ENCODE measurements around the gene GPR75. TPM values are rescaled to one million over a fixed set of nuclear protein-coding genes. Genes with fewer than 3 reads are reported as not detected.
"Not testable (repeated sequence)": the region's sequence is repeated elsewhere in the genome, so short reads cannot be mapped to it uniquely, and the experiment has no call there.

GPR75 gene
- total RNA-seq, 1 donor from 2014 or later, result 0.52 TPM

DNA sequence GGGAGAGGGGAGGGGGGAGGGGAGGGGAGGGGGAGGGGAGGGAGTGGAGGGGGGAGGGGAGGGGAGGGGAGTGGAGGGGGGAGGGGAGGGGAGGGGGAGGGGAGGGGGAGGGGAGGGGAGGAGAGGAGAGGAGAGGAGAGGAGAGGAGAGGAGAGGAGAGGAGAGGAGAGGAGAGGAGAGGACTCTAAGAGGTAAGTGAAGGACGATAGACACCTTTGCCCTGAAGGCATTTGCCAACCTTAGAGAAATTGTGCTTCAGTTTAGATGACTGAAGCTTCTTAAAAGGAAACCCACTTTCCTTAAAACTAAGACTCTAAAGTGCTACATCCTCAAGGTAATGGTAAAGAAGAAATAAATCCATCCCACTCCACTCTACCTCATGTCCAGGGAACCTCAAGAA, 19.2 kb downstream of the GPR75 start:
- H3K4me3 ChIP-seq (ENCODE audit: low read depth, low read length), result no peak overlapping the region
- no peak for DNase-seq (ENCODE audit: low read depth)
- TF ChIP-seq, protein P1, sequence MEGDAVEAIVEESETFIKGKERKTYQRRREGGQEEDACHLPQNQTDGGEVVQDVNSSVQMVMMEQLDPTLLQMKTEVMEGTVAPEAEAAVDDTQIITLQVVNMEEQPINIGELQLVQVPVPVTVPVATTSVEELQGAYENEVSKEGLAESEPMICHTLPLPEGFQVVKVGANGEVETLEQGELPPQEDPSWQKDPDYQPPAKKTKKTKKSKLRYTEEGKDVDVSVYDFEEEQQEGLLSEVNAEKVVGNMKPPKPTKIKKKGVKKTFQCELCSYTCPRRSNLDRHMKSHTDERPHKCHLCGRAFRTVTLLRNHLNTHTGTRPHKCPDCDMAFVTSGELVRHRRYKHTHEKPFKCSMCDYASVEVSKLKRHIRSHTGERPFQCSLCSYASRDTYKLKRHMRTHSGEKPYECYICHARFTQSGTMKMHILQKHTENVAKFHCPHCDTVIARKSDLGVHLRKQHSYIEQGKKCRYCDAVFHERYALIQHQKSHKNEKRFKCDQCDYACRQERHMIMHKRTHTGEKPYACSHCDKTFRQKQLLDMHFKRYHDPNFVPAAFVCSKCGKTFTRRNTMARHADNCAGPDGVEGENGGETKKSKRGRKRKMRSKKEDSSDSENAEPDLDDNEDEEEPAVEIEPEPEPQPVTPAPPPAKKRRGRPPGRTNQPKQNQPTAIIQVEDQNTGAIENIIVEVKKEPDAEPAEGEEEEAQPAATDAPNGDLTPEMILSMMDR (conservative IDR thresholded peaks at IDR 0.05; ENCODE audit: low read depth, low read length), result no peak

DNA sequence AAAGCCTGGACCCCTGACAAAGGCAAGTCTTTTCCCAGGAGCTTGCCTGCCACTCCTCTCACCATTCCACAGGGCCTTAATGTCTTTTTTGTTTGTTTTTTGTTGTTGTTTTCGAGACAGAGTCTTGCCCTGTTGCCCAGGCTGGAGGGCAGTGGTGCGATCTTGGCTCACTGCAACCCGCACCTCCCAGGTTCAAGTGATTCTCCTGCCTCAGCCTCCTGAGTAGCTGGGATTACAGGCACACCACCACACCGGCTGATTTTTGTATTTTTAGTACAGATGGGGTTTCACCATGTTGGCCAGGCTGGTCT, 29.8 kb downstream of the GPR75 start:
- H3K4me3 ChIP-seq (ENCODE audit: low read depth, low read length); DNase-seq (ENCODE audit: low read depth): not testable (repeated sequence)

DNA sequence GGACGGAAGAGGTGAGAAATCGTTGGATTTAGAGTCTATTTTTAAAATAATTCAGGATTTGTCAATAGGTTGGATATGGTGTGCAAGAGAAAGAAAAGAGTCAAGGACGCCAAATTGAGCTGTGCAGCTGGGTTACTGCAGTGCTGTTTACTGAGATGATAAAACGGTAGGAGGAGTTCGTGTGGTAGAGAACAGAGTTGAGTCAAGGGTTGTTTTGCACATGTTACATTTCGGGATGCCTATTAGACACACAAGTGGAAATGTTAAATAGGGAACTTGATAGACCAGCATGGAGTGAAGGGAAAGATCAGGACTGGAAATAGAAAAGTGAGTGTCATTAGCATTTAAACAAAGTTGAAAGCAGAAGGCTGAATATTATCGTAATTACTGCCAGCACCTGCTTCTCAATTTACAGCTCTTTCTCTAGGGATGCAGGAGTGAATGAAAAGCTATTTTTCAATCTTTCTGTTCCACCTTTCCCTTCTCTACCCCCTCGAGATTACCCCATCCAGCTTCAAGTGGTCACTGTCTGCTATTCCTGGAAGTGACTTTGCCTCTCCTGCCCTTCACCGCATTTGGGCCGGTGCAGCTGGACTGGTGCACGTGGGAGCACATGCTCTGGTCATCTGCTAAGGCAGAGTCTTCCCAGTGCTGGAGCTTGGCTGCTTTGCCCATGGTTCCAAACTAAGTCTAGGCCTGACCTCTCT, 30.3 kb downstream of the GPR75 start:
- H3K4me3 ChIP-seq (ENCODE audit: low read depth, low read length), result no peak overlapping the region
- no peak for DNase-seq (ENCODE audit: low read depth)
- TF ChIP-seq, protein P1 (conservative IDR thresholded peaks at IDR 0.05; ENCODE audit: low read depth, low read length), result no peak

DNA sequence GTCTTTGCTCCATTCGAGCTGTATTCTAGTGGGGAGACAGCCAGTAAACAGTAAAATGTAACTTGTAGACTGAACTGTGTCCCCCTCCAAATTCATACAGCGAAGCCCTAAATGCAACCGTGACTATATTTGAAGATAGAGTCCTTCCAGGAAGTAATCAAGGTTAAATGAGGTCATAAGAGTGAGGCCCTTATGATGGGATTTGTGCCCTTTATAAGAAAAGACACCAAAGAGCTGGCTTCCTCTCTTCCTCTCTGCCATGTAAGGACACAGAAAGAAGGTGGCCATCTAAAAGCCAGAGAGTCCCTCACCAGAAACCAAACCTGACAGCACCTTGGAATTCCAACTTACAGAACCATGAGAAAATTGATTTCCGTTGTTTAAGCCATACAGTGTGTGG, 31.4 kb downstream of the GPR75 start:
- no peak overlapping the region for H3K4me3 ChIP-seq (ENCODE audit: low read depth, low read length)
- DNase-seq (ENCODE audit: low read depth), result no peak
- TF ChIP-seq, protein P1 (conservative IDR thresholded peaks at IDR 0.05; ENCODE audit: low read depth, low read length), result no peak

DNA sequence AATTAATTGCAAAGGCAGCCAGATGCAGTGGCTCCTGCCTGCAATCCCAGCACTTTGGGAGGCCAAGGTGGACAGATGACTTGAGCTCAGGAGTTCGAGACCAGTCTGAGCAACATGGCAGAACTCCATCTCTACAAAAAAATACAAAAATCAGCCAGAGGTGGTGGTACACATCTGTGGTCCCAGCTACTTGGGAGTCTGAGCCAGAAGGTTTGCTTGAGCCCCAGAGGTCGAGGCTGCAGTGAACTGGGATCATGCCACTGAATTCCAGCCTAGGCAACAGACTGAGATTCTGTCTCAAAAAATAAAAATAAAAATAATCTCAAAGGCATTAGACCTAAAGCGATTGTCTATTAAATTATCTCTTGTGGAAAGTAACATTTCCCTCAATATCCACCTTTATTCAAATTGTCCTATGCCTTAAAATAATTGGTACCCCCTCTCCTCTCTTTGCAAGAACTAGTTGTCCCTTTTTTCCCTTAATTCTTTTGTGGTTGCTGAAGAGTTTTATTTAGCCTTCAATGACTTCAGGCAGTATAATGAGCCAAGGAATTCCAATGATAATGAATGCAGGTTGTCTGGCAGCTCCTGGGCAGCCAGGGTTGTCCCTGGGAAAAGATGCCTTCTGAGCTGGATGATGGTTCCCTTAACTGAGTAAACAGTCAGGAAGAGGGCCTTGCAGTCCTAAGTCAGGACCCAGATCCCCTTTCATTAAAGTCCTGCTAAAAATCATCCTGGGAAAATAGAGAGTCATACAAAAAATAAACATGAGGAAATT, 32.2 kb downstream of the GPR75 start:
- DNase-seq (ENCODE audit: low read depth), result no peak
- H3K4me3 ChIP-seq (ENCODE audit: low read depth, low read length), result no peak overlapping the region
- TF ChIP-seq, protein P1 (conservative IDR thresholded peaks at IDR 0.05; ENCODE audit: low read depth, low read length), result no peak

DNA sequence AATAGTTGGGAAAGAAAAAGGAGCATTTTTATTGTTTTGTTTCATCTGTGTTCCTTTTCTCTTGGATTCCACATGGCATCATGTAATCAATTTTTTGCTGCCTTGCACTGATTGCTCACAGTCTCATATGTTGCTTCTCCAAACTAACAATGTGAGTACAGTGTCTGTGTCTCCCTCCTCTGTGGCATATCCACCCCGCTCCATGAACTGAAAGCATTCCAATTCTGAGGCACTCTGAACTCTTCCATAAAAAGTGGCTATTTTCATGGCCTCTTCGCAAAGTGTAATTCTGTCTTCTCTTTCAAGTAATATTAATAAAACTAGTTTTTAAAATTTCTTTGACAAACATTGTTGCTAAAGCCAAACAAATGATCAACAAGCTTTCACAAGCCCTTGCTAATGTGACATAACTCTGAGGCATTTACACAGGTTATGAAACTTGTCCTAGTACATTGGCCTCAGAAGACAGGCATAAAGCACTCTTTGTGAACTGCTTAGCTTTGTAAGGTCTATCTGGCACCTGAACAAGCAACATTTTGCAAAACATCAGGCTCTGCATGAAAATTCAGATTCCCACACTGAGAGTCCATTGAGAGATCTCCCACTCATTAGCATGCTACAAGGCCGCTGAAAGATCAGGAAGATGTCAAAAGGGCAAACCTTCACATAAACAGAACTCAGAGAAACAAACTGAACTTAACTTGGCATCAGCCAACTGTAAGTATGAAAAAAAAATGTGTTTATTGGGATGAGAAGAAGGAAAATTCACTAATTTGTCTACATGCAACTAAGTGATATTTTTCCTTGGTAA, 33.0 kb downstream of the GPR75 start:
- DNase-seq (ENCODE audit: low read depth), result no peak
- TF ChIP-seq, protein P1 (conservative IDR thresholded peaks at IDR 0.05; ENCODE audit: low read depth, low read length), result no peak
- no peak overlapping the region for H3K4me3 ChIP-seq (ENCODE audit: low read depth, low read length)

DNA sequence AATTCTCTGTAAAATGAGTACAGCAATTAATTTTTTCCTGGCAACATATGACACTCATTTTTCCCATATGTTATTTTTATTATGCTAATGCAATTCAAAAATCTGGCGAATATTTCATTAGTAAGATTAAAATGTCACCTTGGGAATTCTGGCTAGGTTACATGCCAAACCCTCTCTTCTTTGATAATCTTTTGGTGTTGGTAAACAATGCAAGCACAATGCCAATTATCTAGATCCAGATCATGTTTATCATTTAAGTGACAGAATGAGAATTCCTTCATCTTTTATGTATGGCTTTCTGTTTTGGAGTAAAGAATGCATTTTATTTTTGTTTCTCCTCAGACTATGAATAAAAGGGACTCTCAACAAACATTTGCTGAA, 33.7 kb downstream of the GPR75 start:
- DNase-seq (ENCODE audit: low read depth), result no peak
- TF ChIP-seq, protein P1 (conservative IDR thresholded peaks at IDR 0.05; ENCODE audit: low read depth, low read length), result no peak
- H3K4me3 ChIP-seq (ENCODE audit: low read depth, low read length), result no peak overlapping the region

Data from epithelial cell of proximal tubule (primary cell).